PC-3 (cell line): Measurements from ENCODE around the gene CHIT1.

Experiments
- EZH2 ChIP-seq: fragments of 300-600 bp; sonication (generic); IDR thresholded peaks from one replicate; pipeline ENCODE4 v1.6.1; 2017; ENCODE audit warnings: antibody characterized with exemption, mild to moderate bottlenecking, low read length; ENCODE audit not compliant: unreplicated experiment
- TF ChIP-seq, protein P1 (sequence below): fragments of 300-600 bp; sonication (generic); conservative IDR thresholded peaks from 2 replicates; pipeline ENCODE4 v1.5.1; 2017; ENCODE audit warnings: antibody characterized with exemption, low read depth, mild to moderate bottlenecking, low read length

DNA sequence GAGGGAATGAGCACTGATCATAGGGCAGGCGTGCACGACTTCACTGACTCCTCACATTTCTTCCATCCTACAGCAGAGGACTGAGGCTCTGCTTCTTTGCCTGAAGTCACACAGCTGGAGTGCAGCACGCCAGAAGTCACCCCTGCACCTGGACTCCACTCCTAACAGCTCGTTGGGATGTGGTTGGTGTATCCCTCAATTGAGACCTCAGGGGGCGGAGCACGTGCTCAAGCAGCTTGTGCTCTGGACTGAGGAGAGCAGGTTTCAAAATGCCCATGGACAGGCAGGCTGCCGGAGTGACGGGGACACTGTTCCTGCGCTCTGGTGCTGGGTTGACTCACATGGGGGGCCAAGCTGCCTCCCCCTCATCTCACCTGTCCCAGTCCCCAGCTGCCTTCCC is 13.9 kb downstream of the CHIT1 start:
- TF ChIP-seq, protein P1, sequence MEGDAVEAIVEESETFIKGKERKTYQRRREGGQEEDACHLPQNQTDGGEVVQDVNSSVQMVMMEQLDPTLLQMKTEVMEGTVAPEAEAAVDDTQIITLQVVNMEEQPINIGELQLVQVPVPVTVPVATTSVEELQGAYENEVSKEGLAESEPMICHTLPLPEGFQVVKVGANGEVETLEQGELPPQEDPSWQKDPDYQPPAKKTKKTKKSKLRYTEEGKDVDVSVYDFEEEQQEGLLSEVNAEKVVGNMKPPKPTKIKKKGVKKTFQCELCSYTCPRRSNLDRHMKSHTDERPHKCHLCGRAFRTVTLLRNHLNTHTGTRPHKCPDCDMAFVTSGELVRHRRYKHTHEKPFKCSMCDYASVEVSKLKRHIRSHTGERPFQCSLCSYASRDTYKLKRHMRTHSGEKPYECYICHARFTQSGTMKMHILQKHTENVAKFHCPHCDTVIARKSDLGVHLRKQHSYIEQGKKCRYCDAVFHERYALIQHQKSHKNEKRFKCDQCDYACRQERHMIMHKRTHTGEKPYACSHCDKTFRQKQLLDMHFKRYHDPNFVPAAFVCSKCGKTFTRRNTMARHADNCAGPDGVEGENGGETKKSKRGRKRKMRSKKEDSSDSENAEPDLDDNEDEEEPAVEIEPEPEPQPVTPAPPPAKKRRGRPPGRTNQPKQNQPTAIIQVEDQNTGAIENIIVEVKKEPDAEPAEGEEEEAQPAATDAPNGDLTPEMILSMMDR: no peak
- no peak for TF ChIP-seq EZH2
